ENCODE measurements around the gene DUSP16. TPM values are rescaled to one million over a fixed set of nuclear protein-coding genes. Genes with fewer than 3 reads are reported as not detected.

Gene DUSP16
- total and polyA plus RNA-seq, 3 donors from 2014 or later, result 22.5 to 48.6 (median 42.1) TPM

- 74 to 80% methylated on average over 2 of the region's 2 CpGs for WGBS, 2 donors
- H3K36me3 ChIP-seq (ENCODE audit: low read depth, missing control alignments), result no peaks in the 10 kb centered on the region
- H3K4me3 ChIP-seq, result no peak overlapping the region
- no peaks in the 10 kb centered on the region for H3K9me3 ChIP-seq
- no peaks in the 10 kb centered on the region for H3K4me1 ChIP-seq
- DNase-seq, result no peak
- intact Hi-C loops (cut with DNase I; ENCODE audit: low total_unique reads), result no loop called here
- no peak overlapping the region for H3K27ac ChIP-seq
- TF ChIP-seq CTCF (IDR thresholded peaks at IDR 0.05), result no peak
- TF ChIP-seq POLR2A (IDR thresholded peaks at IDR 0.05), result no peak
- no peaks in the 10 kb centered on the region for H3K27me3 ChIP-seq
Observed at GRCh38 chr12:12548713-12549112, 13.9 kb downstream of the DUSP16 start.

GRCh38 chr12:12546314-12546772, 16.3 kb downstream of the DUSP16 start:
- Histone ChIP-seq H3K4me3 (no peak overlapping the region), H3K27ac (no peak overlapping the region), H3K9me3 (no peaks in the 10 kb centered on the region), H3K4me1 (no peaks in the 10 kb centered on the region), H3K27me3 (no peaks in the 10 kb centered on the region), H3K36me3 (ENCODE audit: low read depth, missing control alignments) (no peaks in the 10 kb centered on the region)
- no peak for DNase-seq
- WGBS, 2 donors, result 96 to 97% methylated on average over 1 of the region's 1 CpG
- TF ChIP-seq POLR2A (IDR thresholded peaks at IDR 0.05), result no peak
- TF ChIP-seq CTCF (IDR thresholded peaks at IDR 0.05), result no peak
- intact Hi-C loops (cut with DNase I; ENCODE audit: low total_unique reads), result no loop called here

DNA sequence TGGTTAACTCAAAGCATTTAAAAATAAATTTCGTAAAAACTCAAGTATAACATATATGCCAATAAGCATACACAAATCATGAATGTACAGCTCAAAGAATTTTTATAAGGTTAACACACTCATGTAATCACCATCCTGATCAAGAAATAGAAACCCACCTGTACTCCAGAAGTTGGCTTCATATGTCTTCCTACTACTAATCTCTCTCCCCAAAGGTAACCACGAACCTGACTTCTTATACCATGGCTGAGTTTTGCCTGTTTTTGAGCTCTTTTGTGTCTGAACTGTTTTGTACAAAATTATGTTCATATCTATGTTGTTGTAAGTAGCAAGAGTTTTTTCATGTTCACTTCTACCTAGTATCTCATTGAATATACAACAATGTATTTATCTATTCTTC, 18.7 kb downstream of the DUSP16 start:
- no peak for DNase-seq
- Histone ChIP-seq H3K27ac (no peak overlapping the region), H3K4me1 (no peaks in the 10 kb centered on the region), H3K9me3 (no peaks in the 10 kb centered on the region), H3K4me3 (no peak overlapping the region), H3K36me3 (ENCODE audit: low read depth, missing control alignments) (no peaks in the 10 kb centered on the region), H3K27me3 (no peaks in the 10 kb centered on the region)
- WGBS, 2 donors, result 90 to 93% methylated on average over 2 of the region's 2 CpGs
- no peak for TF ChIP-seq POLR2A (IDR thresholded peaks at IDR 0.05)
- TF ChIP-seq CTCF (IDR thresholded peaks at IDR 0.05), result no peak
- intact Hi-C loops (cut with DNase I; ENCODE audit: low total_unique reads), result no loop called here

DNA sequence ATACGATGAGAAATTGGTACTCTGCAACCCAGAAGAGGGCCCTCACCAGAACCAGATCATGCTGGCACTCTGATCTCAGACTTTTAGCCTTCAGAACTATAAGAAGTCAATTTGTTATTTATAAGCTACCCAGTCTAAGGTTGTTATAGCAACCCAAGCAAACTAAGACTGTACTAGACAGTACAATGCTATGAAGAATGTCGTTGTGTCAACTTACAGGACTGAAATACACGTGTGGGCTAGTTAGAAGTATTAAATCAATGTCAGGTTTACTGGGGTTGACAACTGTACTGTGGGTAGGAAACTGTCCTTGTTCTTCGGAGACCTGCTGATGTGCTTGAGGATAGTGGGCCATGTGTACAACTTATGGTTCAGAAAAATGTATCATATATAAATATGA, 19.7 kb downstream of the DUSP16 start:
- TF ChIP-seq POLR2A (IDR thresholded peaks at IDR 0.05) (no peak), CTCF (IDR thresholded peaks at IDR 0.05) (no peak)

DNA sequence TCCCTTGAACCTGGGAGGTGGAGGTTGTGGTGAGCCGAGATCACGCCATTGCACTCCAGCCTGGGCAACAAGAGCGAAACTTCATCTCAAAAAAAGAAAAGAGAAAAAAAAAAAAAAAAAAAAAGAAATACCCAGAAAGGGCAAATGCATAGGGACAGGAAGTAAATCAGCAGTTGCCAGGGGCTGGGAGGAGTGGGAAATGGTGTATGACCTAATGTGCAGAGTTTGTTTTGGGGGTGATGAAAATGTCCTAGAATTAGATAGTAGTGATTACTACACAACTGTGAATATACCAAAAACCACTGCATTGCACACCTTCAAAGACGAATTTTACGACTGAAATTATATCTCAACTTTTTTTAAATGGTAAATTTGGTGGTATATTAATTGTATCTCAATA, 20.4 kb downstream of the DUSP16 start:
- WGBS, 2 donors, result 89 to 96% methylated on average over 5 of the region's 5 CpGs
- H3K36me3 ChIP-seq (ENCODE audit: low read depth, missing control alignments), result no peaks in the 10 kb centered on the region
- no peak overlapping the region for H3K27ac ChIP-seq
- TF ChIP-seq POLR2A (IDR thresholded peaks at IDR 0.05), result no peak
- TF ChIP-seq CTCF (IDR thresholded peaks at IDR 0.05), result no peak
- H3K9me3 ChIP-seq, result no peaks in the 10 kb centered on the region
- intact Hi-C loops (cut with DNase I; ENCODE audit: low total_unique reads), result no loop called here
- no peak overlapping the region for H3K4me3 ChIP-seq
- no peak for DNase-seq
- no peaks in the 10 kb centered on the region for H3K4me1 ChIP-seq
- no peaks in the 10 kb centered on the region for H3K27me3 ChIP-seq

More for the DNA sequence above, 19.7 kb downstream of the DUSP16 start:
- DNase-seq, result no peak
- no peak overlapping the region for H3K4me3 ChIP-seq
- no peaks in the 10 kb centered on the region for H3K9me3 ChIP-seq
- no peaks in the 10 kb centered on the region for H3K4me1 ChIP-seq
- no peak overlapping the region for H3K27ac ChIP-seq
- H3K36me3 ChIP-seq (ENCODE audit: low read depth, missing control alignments), result no peaks in the 10 kb centered on the region
- intact Hi-C loops (cut with DNase I; ENCODE audit: low total_unique reads), result no loop called here
- no peaks in the 10 kb centered on the region for H3K27me3 ChIP-seq
- WGBS, 2 donors, result 74 to 94% methylated on average over 4 of the region's 4 CpGs
